ENCODE measurements around the gene IRF1. TPM values are rescaled to one million over a fixed set of nuclear protein-coding genes. Genes with fewer than 3 reads are reported as not detected.
A peak's percentile ranks its signal among the peaks of the same experiment; 100 is the strongest.

Gene IRF1
- total RNA-seq, 2 donors from 2014 or later = 125 to 174 TPM

DNA sequence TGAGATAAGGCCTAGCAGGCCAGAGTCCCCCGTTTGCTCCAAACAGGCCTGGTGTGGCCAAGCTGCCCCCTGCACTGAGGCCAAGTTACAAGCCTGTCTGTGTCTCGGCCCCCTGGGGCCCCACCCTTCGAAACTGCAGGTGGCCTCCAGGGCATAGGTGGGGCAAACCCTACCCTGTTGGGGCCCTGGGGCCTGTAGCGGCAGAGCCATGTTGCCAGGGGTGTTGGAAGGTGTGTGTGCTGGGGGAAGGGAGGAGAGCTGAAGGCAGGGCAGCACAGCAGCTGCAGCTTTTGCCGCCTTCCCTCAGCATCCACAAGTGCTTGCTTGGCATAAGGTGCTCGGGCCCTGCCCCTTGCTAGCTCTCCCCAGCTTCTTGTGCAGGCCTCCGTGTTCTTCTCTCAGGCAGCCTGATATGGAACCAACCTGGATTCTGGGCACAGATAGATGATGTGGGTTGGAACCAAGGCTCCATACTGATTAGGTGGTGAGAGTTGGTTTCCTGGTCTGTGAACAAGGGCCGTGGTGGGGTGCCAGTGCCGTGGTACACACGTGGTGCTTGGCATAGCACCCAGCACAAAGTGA lies 12.7 kb downstream of the IRF1 start:
- Mint-ChIP-seq H3K4me3 (no peak overlapping the region), H3K27ac (peak overlapping the region; percentile 69), H3K36me3 (ENCODE audit: low read depth) (peaks cover 16% of the 10 kb centered on the region), H3K9me3 (no peaks in the 10 kb centered on the region), H3K27me3 (no peaks in the 10 kb centered on the region), H3K4me1 (peaks cover 46% of the 10 kb centered on the region)
- ATAC-seq (replicated peaks) = no peak

DNA sequence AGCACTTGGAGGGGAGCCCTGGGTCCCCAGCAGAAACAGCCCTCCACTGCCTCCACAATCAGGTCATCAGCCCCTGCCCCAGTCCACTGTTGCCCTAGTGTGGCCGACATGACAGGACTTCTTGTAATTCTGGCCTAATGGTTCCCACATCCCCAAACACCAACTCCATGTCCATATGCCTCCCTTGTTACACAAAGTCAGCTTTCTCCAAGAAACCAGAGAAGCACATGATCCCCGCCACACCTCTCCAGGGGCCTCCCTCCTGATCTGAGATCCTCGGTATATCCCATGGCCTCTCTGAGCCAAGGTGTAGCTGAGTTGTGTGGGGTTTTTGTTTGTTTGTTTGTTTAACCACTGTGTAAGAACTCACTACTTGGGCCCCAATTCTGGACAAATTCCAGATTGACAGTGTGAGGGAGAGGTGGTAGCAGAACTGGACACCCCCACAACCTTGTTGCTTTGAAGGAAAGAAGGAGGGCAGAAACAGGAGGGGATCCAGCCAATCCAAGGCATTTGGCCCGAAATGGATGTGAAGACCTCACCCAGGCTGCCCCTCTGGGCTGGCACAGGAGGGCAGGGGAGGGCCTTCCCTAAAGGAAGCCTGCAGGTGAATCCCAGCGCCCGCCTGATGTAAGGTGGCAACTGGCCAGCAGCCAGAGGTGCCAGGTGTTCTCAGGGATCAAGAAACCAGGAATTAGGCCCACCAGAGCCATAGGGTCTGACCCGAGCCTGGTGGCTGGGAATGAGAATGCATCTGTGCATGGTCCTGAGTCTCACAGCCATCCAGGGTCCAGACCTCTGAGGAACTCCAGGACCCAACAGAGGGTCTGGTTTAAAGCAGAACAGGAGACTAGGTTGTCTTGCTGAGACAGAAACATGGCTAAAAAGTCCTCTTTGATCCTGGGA lies 13.4 kb downstream of the IRF1 start:
- H3K4me3 Mint-ChIP-seq = no peak overlapping the region
- H3K4me1 Mint-ChIP-seq = peaks cover 46% of the 10 kb centered on the region
- no peaks in the 10 kb centered on the region for H3K27me3 Mint-ChIP-seq
- no peak for ATAC-seq (replicated peaks)
- H3K9me3 Mint-ChIP-seq = no peaks in the 10 kb centered on the region
- peaks cover 9% of the 10 kb centered on the region for H3K36me3 Mint-ChIP-seq (ENCODE audit: low read depth)
- peak overlapping the region; percentile 69 for H3K27ac Mint-ChIP-seq

DNA sequence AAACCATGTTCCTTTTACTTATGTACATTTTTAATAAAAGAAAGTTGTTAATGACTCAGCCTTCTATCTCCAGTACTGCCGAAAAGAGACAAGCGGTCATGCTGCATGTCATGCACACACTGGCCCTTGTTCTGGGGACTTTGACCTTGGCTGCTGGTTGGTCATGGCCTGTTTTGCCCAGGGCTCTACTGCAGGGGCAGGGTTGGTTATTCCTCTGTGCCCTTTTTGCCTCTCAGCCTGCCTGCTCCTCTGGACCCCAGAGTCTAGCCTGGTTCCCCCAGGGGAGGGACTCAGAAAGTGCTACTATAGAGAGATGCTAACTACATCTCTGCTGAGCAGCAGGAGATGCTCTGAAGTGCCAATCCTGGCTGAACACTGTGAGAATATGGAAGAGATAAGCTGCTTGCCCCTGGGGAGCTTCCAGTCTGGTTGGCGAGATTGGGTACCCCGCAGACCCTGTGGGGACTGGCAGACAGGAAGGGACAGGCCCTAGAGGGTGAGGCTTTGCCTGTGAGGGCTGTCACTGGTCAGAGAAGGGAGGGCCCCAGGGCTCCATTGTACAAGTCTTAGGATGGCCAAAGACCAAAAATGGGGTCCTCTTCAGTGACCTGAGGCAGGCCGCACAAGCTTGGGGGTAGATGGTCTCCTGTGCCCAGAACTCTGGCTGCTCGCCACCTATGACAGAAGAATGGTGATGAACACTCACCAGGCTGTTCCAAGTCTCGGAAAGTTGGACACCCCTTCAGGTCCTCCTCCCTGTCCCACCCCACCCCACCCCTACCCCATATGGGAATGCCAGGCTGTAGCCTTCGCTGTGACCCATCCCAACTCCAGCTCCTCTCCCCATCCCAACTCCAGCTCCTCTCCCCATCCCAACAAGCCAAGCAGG lies 14.3 kb downstream of the IRF1 start:
- no peak overlapping the region for H3K4me3 Mint-ChIP-seq

DNA sequence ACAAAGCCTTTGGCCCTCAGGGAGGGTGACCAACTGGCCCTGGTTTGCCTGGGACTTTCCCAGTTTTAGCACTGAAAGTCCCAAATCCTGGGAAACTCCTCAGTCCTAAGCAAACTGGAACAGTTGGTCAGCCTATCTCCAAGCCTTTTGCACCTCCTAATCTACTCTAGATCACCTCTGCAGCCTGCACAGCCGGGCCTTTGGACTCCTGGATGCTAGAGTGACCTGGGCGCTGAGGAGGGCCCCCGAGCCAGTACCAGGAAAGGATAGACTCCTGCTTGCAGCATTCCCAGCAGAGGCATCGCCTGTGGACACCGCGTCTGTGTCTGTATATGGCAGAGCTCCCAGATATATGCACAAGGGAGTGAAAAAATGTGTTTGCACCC lies 15.1 kb downstream of the IRF1 start:
- Mint-ChIP-seq H3K36me3 (ENCODE audit: low read depth) (no peaks in the 10 kb centered on the region), H3K27me3 (no peaks in the 10 kb centered on the region), H3K4me1 (peaks cover 47% of the 10 kb centered on the region), H3K4me3 (no peak overlapping the region), H3K9me3 (no peaks in the 10 kb centered on the region), H3K27ac (peak overlapping the region; percentile 88)
- ATAC-seq (replicated peaks) = no peak

More for the DNA sequence above, 14.3 kb downstream of the IRF1 start:
- Mint-ChIP-seq H3K36me3 (ENCODE audit: low read depth) (peaks cover 5% of the 10 kb centered on the region), H3K27me3 (no peaks in the 10 kb centered on the region), H3K27ac (peak overlapping the region; percentile 88), H3K9me3 (no peaks in the 10 kb centered on the region), H3K4me1 (peaks cover 47% of the 10 kb centered on the region)
- ATAC-seq (replicated peaks) = no peak

DNA sequence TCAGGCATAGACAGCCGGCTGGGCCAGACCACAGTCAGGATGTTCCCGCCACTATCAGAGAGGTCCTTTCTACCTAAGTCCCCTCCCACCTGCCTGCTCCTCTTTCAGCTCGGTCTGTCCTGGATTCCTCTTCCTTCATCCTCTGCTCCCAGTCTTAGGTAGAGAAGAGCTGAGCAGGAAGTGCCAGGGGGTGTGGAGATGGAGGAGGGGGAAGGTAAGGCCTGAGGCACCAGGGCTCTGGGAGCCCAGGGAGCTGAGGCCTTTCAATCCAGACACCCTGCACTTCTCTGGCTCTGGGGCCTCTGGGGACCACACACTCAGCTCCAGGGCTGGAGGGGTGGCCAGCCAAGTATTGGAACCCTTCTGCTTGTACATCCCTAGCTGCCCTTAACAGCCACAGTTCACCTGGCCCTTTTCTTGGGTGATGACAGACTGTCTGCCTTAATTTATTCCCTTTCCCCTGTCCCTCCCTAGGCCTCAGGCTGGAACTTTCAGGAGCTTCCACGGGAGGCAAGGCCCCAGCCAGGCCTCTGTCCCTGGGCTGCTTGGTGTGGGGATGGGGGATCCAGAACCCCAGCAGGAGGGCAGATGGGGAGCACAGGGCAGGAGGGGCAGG lies 15.6 kb downstream of the IRF1 start:
- peaks cover 49% of the 10 kb centered on the region for H3K4me1 Mint-ChIP-seq
- peak overlapping the region; percentile 3 for H3K4me3 Mint-ChIP-seq
- H3K36me3 Mint-ChIP-seq (ENCODE audit: low read depth) = no peaks in the 10 kb centered on the region
- peak overlapping the region; percentile 88 for H3K27ac Mint-ChIP-seq
- no peaks in the 10 kb centered on the region for H3K27me3 Mint-ChIP-seq
- no peak for ATAC-seq (replicated peaks)
- H3K9me3 Mint-ChIP-seq = no peaks in the 10 kb centered on the region

DNA sequence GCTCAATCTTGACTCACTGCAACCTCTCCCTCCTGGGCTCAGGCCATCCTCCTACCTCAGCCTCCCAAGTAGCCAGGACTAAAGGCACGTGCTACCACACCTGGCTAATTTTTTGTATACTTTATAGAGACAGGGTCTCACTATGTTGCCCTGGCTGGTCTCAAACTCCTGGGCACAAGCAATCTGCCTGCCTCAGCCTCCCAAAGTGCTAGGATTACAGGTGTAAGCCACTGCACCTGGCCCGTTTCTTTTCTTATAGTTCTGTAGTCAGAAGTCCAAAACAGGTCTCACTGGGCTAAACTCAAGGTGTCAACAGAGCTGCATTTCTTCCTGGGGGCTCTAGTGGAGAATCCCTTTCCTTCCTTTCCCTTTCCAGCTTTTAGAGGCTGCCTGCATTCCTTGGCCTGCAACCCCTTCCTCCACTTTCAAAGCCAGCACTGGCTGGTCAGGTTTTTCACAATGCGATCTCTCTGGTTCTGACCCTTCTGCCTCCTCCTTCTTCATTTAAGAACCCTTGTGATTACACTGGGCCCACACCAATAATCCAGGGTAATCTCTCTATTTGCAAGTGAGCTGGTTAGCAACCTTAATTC lies 16.3 kb downstream of the IRF1 start:
- Mint-ChIP-seq H3K4me1 (peaks cover 48% of the 10 kb centered on the region), H3K9me3 (no peaks in the 10 kb centered on the region), H3K27ac (peak overlapping the region; percentile 88), H3K27me3 (no peaks in the 10 kb centered on the region), H3K36me3 (ENCODE audit: low read depth) (no peaks in the 10 kb centered on the region), H3K4me3 (peak overlapping the region; percentile 3)
- no peak for ATAC-seq (replicated peaks)

DNA sequence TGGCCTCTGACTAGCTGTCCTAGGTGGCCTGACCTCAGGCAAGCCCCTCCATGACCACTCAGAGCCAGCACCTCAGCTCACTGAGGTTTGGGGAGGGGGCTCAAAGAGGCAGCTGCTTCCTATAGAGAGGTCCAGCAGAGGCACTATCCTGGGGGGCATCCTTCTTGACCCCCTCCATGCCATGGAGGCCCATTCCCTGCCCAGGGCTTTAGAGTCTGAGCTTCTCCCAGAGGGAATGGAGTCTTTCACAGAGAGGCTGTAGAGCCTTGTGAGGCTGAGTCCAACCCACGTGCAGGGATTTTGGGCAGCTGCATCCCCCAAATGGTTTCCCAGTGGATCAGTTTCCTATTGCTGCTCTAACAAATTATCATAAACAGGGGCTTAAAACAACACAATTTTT lies 16.9 kb downstream of the IRF1 start:
- Mint-ChIP-seq H3K4me1 (peaks cover 48% of the 10 kb centered on the region), H3K27ac (peak overlapping the region; percentile 94), H3K27me3 (no peaks in the 10 kb centered on the region), H3K4me3 (peak overlapping the region; percentile 81), H3K9me3 (no peaks in the 10 kb centered on the region), H3K36me3 (ENCODE audit: low read depth) (no peaks in the 10 kb centered on the region)
- ATAC-seq (replicated peaks) = no peak

DNA sequence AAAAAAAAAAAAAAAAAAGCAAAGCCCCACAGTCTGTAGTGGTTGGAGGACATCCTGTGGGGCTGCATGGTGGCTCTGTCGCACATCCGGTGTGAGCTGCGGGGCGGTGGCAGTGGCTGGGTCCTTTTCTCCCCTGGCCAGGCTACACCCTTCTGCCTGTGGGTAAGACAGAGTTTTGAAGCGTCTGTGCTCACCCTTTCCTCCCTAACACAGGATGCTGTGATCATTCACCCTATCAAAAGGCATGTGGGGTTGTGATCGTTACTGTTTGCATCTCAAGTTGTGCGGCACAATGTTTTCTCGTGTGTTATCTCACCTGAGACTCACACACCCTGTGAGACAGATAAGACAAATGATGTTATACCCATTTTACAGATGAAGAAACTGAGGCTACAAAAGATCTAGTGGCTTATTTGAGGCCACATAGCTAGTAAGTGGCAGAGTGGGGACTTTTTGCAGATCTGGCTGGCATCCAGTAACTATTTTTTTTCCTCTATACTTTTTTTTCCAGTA lies 17.5 kb downstream of the IRF1 start:
- H3K27ac Mint-ChIP-seq = peak overlapping the region; percentile 94
- H3K4me3 Mint-ChIP-seq = peak overlapping the region; percentile 81
- H3K36me3 Mint-ChIP-seq (ENCODE audit: low read depth) = no peaks in the 10 kb centered on the region
- ATAC-seq (replicated peaks) = peak; percentile 94
- no peaks in the 10 kb centered on the region for H3K27me3 Mint-ChIP-seq
- H3K4me1 Mint-ChIP-seq = peaks cover 45% of the 10 kb centered on the region
- H3K9me3 Mint-ChIP-seq = no peaks in the 10 kb centered on the region

DNA sequence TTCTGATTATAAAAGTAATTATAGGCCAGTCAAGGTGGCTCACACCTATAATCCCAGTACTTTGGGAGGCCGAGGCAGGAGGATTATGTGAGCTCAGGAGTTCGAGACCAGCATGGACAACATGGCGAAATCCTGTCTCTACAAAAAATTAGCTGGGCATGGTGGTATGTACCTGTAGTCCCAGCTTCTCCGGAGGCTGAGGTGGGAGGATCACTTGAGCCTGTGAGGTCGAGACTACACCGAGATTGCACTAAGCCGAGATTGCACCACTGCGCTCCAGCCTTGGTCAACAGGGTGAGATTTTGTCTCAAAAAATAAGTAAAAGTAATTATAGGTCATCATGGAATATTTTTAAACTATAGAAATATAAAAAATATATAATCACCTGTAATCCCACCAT lies 18.1 kb downstream of the IRF1 start:
- Mint-ChIP-seq H3K4me3 (peak overlapping the region; percentile 61), H3K9me3 (no peaks in the 10 kb centered on the region), H3K4me1 (peaks cover 44% of the 10 kb centered on the region), H3K27me3 (no peaks in the 10 kb centered on the region), H3K36me3 (ENCODE audit: low read depth) (no peaks in the 10 kb centered on the region), H3K27ac (no peak overlapping the region)
- ATAC-seq (replicated peaks) = no peak

DNA sequence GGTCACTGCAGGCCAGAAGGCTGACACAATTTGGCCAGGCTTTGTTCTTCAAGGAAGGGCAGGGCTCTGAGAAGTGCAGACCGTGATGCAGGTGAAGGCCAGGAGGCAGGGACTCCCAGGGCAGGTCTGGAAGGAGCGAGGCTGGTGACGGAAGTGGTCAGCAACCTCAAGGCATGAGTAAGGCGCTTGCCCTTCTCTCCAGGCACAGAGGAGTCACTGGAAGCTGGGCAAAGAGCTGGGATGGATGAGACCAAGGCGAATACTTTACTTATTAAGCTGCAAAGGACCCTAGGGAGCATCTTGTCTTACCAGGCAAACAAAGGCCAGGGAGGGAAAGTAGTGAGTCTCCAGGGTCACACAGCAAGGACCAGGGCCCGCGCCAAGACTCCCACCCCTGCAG lies 18.6 kb downstream of the IRF1 start:
- peak overlapping the region; percentile 91 for H3K27ac Mint-ChIP-seq
- peaks cover 48% of the 10 kb centered on the region for H3K4me1 Mint-ChIP-seq
- H3K27me3 Mint-ChIP-seq = no peaks in the 10 kb centered on the region
- no peaks in the 10 kb centered on the region for H3K9me3 Mint-ChIP-seq
- ATAC-seq (replicated peaks) = no peak
- H3K36me3 Mint-ChIP-seq (ENCODE audit: low read depth) = no peaks in the 10 kb centered on the region
- H3K4me3 Mint-ChIP-seq = peak overlapping the region; percentile 61

DNA sequence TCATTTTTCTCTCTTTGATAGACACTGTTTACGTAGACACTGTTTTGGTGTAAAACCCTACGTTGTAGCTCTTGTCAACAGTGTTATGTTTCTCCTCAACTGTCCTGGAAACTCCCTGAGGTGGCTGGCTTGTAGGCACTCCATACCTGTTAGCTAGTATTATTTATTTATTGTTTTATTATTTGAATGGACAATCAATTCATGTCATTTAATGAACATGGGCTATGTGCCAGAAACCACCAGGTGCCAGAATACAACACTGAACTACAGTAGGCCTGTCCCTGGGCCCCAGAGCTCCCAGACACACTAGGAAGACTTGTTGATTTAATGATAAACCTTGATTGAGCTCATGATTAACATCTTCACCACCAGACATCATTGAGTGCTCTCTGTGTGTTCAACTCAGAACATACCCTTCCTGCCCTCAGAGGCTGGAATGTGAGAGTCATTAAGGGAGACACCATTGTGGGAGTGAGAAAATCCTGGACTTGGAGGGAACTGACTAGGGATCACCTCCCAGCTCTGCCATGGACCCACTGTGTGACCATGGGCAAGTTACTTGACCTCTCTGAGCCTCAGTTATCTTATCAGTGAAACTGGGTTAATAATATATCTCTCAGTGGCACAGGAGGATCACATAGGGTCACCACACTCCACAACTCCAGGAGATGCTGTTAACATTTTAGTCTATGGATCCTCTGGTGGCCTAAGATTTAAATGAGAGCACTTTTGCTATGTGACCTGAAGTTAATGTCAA lies 19.2 kb downstream of the IRF1 start:
- Mint-ChIP-seq H3K4me3 (peak overlapping the region; percentile 61), H3K36me3 (ENCODE audit: low read depth) (no peaks in the 10 kb centered on the region), H3K27ac (peak overlapping the region; percentile 91), H3K9me3 (no peaks in the 10 kb centered on the region), H3K4me1 (peaks cover 53% of the 10 kb centered on the region), H3K27me3 (no peaks in the 10 kb centered on the region)
- no peak for ATAC-seq (replicated peaks)

DNA sequence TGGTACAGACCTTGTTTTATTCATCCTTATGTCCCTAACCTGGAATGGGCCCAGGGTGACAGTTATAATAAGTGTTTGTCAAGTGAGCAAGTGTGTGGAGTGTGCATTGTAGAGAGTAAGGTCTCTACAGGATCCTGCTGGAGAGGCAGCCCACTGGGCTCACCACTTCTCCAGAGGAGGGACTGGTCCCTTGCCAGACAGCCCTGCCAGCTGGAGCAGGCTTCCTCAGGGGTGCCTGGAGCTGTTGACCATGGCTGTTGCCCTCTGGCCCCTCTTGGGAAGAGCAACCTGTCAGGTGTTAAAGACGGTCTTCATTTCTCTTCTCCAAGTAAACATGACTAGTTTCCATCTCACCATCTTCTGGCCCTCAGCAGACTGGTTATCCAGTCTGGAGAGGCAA lies 20.0 kb downstream of the IRF1 start:
- no peaks in the 10 kb centered on the region for H3K27me3 Mint-ChIP-seq
- no peak overlapping the region for H3K4me3 Mint-ChIP-seq
- no peaks in the 10 kb centered on the region for H3K36me3 Mint-ChIP-seq (ENCODE audit: low read depth)
- no peaks in the 10 kb centered on the region for H3K9me3 Mint-ChIP-seq
- peak overlapping the region; percentile 91 for H3K27ac Mint-ChIP-seq
- ATAC-seq (replicated peaks) = no peak
- H3K4me1 Mint-ChIP-seq = peaks cover 60% of the 10 kb centered on the region

DNA sequence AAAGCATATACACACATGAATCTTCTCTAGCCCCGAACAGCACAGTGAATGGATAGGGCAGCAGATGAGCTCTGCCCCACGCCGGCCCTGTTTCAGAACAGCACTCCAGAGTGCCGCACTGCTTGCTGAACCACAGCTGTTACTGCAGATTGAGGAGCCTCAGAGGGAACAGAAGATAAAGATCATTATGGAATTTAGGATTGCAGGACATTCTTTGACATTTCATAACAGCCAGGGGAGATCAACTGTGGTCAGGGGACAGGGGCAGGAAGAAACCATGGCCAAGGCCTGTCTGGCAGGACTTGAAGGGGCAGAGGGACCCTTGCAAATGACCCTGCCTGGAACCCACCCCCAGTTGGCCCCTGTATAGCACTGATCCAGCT lies 20.6 kb downstream of the IRF1 start:
- peak overlapping the region; percentile 91 for H3K27ac Mint-ChIP-seq
- H3K36me3 Mint-ChIP-seq (ENCODE audit: low read depth) = no peaks in the 10 kb centered on the region
- peaks cover 62% of the 10 kb centered on the region for H3K4me1 Mint-ChIP-seq
- H3K9me3 Mint-ChIP-seq = no peaks in the 10 kb centered on the region
- no peaks in the 10 kb centered on the region for H3K27me3 Mint-ChIP-seq
- no peak for ATAC-seq (replicated peaks)
- no peak overlapping the region for H3K4me3 Mint-ChIP-seq

All from activated T-helper 17 cell treated with anti-CD3 and anti-CD28 coated beads, Interleukin-2, amount 50 U/mL, for 72 hours (primary cell).